Neuronal stem cell (in vitro differentiated cells): ENCODE results near the gene PPP2R5A. TPM values are rescaled to one million over a fixed set of nuclear protein-coding genes. Genes with fewer than 3 reads are reported as not detected.

ENCODE experiments used
- DNase-seq: peaks from one replicate; pipeline ENCODE4 v3.0.0-alpha.2; 2013; ENCODE audit warnings: low spot score
- H2AFZ ChIP-seq: one replicate; pipeline ENCODE4 v1.6.1; 2013; ENCODE audit warnings: mild to moderate bottlenecking, low read length, inconsistent platforms
- H2AK5ac ChIP-seq: 2 replicates; pipeline ENCODE4 v1.6.1; 2013; ENCODE audit warnings: low read depth, mild to moderate bottlenecking, inconsistent platforms, low read length, moderate library complexity, mixed read lengths
- H2BK120ac ChIP-seq: 2 replicates; pipeline ENCODE4 v1.6.1; 2013; ENCODE audit warnings: low read depth, mild to moderate bottlenecking, inconsistent platforms, low read length, moderate library complexity, mixed read lengths
- H2BK12ac ChIP-seq: one replicate; pipeline ENCODE4 v1.6.1; 2013; ENCODE audit warnings: low read length, inconsistent platforms
- H2BK15ac ChIP-seq: 2 replicates; pipeline ENCODE4 v1.6.1; 2013; ENCODE audit warnings: mild to moderate bottlenecking, low read length, inconsistent platforms, mixed read lengths
- H2BK5ac ChIP-seq: one replicate; pipeline ENCODE4 v1.6.1; 2013; ENCODE audit warnings: inconsistent platforms, mild to moderate bottlenecking, low read length, moderate library complexity
- H3K14ac ChIP-seq: one replicate; pipeline ENCODE4 v1.6.1; 2013; ENCODE audit warnings: low read length, inconsistent platforms
- H3K18ac ChIP-seq: 2 replicates; pipeline ENCODE4 v1.6.1; 2013; ENCODE audit warnings: low read length, inconsistent platforms
- H3K23ac ChIP-seq: 2 replicates; pipeline ENCODE4 v1.6.1; 2013; ENCODE audit warnings: low read depth, mild to moderate bottlenecking, mixed read lengths, low read length, inconsistent platforms; ENCODE audit not compliant: poor library complexity
- H3K27ac ChIP-seq: replicated peaks from 3 replicates; pipeline ENCODE4 v1.5.1; 2013; ENCODE audit warnings: low read length, inconsistent platforms
- H3K27me3 ChIP-seq, 3 experiments: 2 replicates each; pipeline ENCODE4 v1.6.1; 2013; ENCODE audit warnings: low read length in 3 of 3, mild to moderate bottlenecking in 2 of 3, inconsistent platforms in 1 of 3, low read depth in 1 of 3, mixed read lengths in 1 of 3, moderate library complexity in 1 of 3; ENCODE audit not compliant: control insufficient read depth in 3 of 3, insufficient read depth in 3 of 3
- H3K36me3 ChIP-seq, 2 donors: replicated peaks in 1 of 2; 2 replicates each; pipeline ENCODE4 v1.6.1; 2013; ENCODE audit warnings: low read length in 2 of 2; ENCODE audit not compliant: control insufficient read depth in 2 of 2, insufficient read depth in 2 of 2
- H3K4ac ChIP-seq: 2 replicates; pipeline ENCODE4 v1.6.1; 2013; ENCODE audit warnings: inconsistent platforms, mild to moderate bottlenecking, low read length, moderate library complexity
- H3K4me1 ChIP-seq, 2 donors: 1 replicate in 1 of 2; 2 replicates in 1 of 2; pipeline ENCODE4 v1.6.1; 2013; ENCODE audit warnings: low read length in 2 of 2, low read depth in 1 of 2; ENCODE audit not compliant: control insufficient read depth in 2 of 2, insufficient read depth in 1 of 2
- H3K4me2 ChIP-seq: one replicate; pipeline ENCODE4 v1.6.1; 2013; ENCODE audit warnings: mild to moderate bottlenecking, low read length, inconsistent platforms; ENCODE audit not compliant: insufficient read depth, poor library complexity, severe bottlenecking
- H3K4me3 ChIP-seq, 2 donors: 2 replicates each; pipeline ENCODE4 v1.5.1; 2013; ENCODE audit warnings: low read length in 2 of 2, mild to moderate bottlenecking in 2 of 2, inconsistent platforms in 1 of 2, moderate library complexity in 1 of 2
- H3K79me1 ChIP-seq: one replicate; pipeline ENCODE4 v1.6.1; 2013; ENCODE audit warnings: low read depth, mild to moderate bottlenecking, inconsistent platforms, low read length, moderate library complexity
- H3K9ac ChIP-seq: one replicate; pipeline ENCODE4 v1.6.1; 2013; ENCODE audit warnings: mild to moderate bottlenecking, low read depth, low read length, inconsistent platforms; ENCODE audit not compliant: poor library complexity
- H3K9me3 ChIP-seq, 2 donors: replicated peaks in 1 of 2; 2 replicates each; pipeline versions ENCODE3 to v1.6.1; 2013; ENCODE audit warnings: low read length in 2 of 2, mild to moderate bottlenecking in 2 of 2, inconsistent platforms in 1 of 2, low read depth in 1 of 2, mixed read lengths in 1 of 2, moderate library complexity in 1 of 2; ENCODE audit not compliant: control insufficient read depth in 2 of 2, insufficient read depth in 1 of 2
- H4K8ac ChIP-seq: one replicate; pipeline ENCODE4 v1.6.1; 2013; ENCODE audit warnings: low read depth, mild to moderate bottlenecking, inconsistent platforms, low read length, moderate library complexity
- H4K91ac ChIP-seq: one replicate; pipeline ENCODE4 v1.6.1; 2013; ENCODE audit warnings: low read length, low read depth, mild to moderate bottlenecking, inconsistent platforms; ENCODE audit not compliant: poor library complexity
- WGBS, 2 donors: extraction: QIAGEN DNeasy Blood & Tissue Kit; methylation state at CpG; one replicate each; pipeline ENCODE4 v1.1.7; 2013; ENCODE audit warnings: missing lambda C conversion rate in 2 of 2, mixed read lengths in 1 of 2; ENCODE audit not compliant: insufficient read length in 2 of 2, insufficient replicate concordance in 1 of 2; ENCODE audit errors: extremely low coverage in 2 of 2; 5-methylcytosine and 5-hydroxymethylcytosine counted together
- small RNA-seq: library from polyadenylated mRNA; stranded (forward); fragments of <200 nt; extraction: miRNeasy Mini kit (QIAGEN cat#:217004); gene quantifications from one replicate; pipeline ENCODE3, GENCODE V24; 2013; ENCODE audit not compliant: insufficient read depth

The PPP2R5A gene

GRCh38 chr1:212402666-212403321, 117.6 kb downstream of the PPP2R5A start:
- no peak overlapping the region for H2BK12ac ChIP-seq
- H3K4me2 ChIP-seq: no peak overlapping the region
- H3K79me1 ChIP-seq: no peaks in the 10 kb centered on the region
- H2BK15ac ChIP-seq: no peak overlapping the region
- no peak overlapping the region for H2BK5ac ChIP-seq
- H3K27ac ChIP-seq: no peak overlapping the region
- no peaks in the 10 kb centered on the region for H3K4me1 ChIP-seq
- DNase-seq: no peak
- no peak overlapping the region for H3K4me3 ChIP-seq
- H3K4ac ChIP-seq: no peak overlapping the region
- H4K91ac ChIP-seq: no peak overlapping the region
- no peak overlapping the region for H2AFZ ChIP-seq
- no peak overlapping the region for H3K14ac ChIP-seq
- H4K8ac ChIP-seq: no peak overlapping the region
- H2BK120ac ChIP-seq: no peak overlapping the region
- no peaks in the 10 kb centered on the region for H3K27me3 ChIP-seq
- no CpG with 5 or more reads among the region's 7 CpGs for WGBS, 2 donors
- peaks cover 4 to 10% of the 10 kb centered on the region in 2 donors for H3K9me3 ChIP-seq
- H3K36me3 ChIP-seq: peaks cover 21 to 77% of the 10 kb centered on the region in 2 donors
- no peak overlapping the region for H3K18ac ChIP-seq
- H2AK5ac ChIP-seq: no peak overlapping the region
- H3K9ac ChIP-seq: no peak overlapping the region
- H3K23ac ChIP-seq: no peak overlapping the region

GRCh38 chr1:212410231-212410820, 125.1 kb downstream of the PPP2R5A start:
- Histone ChIP-seq H2AK5ac (no peak overlapping the region), H3K27me3 (peaks cover 0 to 13% (median 0%) of the 10 kb centered on the region in 3 experiments), H2BK5ac (no peak overlapping the region), H3K36me3 (peaks cover 32 to 70% of the 10 kb centered on the region in 2 donors), H3K9me3 (peaks cover 0 to 10% of the 10 kb centered on the region in 2 donors), H3K27ac (no peak overlapping the region), H3K4me2 (no peak overlapping the region), H4K91ac (no peak overlapping the region), H3K9ac (no peak overlapping the region), H2BK12ac (no peak overlapping the region), H3K18ac (no peak overlapping the region), H3K23ac (no peak overlapping the region), H4K8ac (no peak overlapping the region), H3K14ac (no peak overlapping the region), H3K4me1 (peaks cover 0 to 7% of the 10 kb centered on the region in 2 donors), H2BK120ac (no peak overlapping the region), H2BK15ac (no peak overlapping the region), H3K4ac (no peak overlapping the region), H3K4me3 (no peak overlapping the region), H2AFZ (no peak overlapping the region), H3K79me1 (no peaks in the 10 kb centered on the region)
- DNase-seq: no peak
- WGBS, 2 donors: no CpG with 5 or more reads among the region's 8 CpGs

Small RNAs within 50 kb of the gene (small RNA-seq; reads per million reads assigned to genes)
- gene SNORA16B: not detected
